Stromal cell of bone marrow (primary cell): ENCODE results near the gene NID1.
"Not testable (repeated sequence)": the region's sequence is repeated elsewhere in the genome, so short reads cannot be mapped to it uniquely, and the experiment has no call there.

Experiments
- DNase-seq: peaks from one replicate; pipeline ENCODE4 v3.0.0-alpha.2; 2012; ENCODE audit warnings: low read depth

NID1 gene

DNA sequence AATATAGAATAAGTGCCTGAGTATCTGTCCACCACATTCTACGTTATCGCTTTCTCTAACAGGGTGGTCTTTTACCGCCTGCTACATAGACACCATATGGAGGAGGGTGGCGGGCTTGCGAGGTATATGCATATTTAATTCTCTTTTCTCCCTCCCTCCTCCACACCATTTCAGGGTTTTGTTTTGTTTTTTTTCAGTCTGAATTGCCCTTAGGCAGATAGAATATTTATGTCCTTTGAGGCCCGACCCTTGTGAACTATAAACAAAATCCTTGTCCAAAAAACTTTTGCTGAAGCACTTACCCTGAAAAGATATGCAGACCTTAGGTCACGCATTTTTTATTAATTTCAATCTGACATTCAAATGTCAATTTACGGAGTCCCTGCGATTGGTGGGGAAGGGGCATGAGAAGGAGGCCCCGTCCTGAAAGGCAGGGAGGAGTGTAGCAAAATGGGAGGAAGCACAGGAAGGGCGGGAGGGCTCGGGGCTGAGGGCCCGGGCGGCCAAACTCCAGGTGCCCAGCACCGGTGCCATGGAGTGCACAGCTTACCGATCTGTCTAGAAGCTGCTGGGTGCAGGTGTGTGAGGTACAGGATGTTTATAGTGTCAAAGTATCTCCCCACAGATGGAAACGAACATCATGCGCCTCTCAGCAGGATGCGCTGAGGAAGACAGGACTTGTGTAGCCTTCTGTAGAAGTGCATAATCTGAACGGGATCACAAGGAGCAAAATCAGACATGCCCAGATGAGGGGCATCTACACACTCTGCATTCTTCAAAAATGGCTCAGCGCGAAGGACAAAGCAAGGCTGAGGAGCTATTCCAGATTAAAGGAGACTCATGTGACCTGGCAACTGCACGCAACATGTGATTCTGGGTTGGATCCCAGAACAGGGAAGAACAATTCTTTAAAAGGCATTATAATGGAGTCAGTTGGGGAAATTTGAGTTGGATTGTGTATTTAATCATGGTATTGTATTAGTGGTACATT is 129.4 kb downstream of the NID1 start:
- DNase-seq, result no peak

GRCh38 chr1:235933766-235934116 is 131.1 kb downstream of the NID1 start:
- DNase-seq, result no peak

DNA sequence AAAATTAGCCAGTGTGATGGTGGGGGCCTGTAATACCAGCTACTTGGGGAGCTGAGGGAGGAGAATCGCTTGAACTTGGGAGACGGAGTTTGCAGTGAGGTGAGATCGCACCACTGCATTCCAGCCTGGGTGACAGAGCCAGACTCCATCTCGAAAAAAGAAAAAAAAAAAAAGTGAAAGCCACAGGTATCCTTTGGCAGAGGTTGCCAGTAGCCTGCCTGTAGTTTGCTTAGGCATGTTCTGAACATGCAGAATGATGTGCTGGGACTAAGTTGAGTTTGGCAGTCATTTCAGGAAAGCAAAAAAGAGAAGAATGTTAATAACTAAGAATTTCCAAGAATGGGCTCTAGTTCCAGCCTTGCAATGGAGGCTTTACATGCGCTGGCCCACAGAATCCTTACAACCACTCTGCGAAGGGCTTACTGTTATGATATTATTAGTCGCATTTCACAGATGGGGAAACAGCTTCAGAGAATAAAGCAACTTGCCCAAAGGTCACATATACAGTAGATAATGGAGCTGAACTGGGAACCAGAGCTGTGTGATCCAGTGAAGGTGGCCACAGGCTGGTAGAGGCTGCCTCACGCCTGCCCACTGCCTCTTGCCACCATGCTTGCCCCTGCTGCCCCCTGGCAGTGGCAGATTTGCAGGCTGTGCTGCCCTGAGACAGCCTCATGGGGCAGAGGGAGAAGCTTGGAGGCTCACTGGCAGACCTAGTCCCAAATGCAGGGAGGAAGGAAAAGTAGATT is 131.7 kb downstream of the NID1 start:
- DNase-seq, result no peak

- no peak for DNase-seq
Observed at GRCh38 chr1:235932090-235932510, 132.8 kb downstream of the NID1 start.

- no peak for DNase-seq
Observed at GRCh38 chr1:235931171-235931738, 133.6 kb downstream of the NID1 start.

DNA sequence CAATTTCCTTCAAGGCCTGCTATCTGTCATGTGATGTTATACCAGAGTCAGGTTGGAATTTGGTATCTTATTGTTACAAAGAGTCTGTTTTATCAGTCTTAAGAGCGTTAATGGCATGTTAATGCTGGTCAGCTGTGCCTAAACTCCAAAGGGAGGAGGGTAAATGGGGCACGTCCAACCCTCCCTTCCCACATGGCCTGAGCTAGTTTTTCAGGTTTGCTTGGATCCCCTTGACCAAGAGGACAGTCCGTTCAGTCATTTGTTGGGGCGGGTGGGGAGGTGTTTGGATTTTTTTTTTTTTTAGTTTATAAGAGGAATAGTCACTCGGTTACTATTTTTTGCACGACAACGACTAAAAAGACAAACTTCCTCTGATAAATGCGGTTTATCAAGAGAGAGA is 134.3 kb downstream of the NID1 start:
- DNase-seq, result no peak

DNA sequence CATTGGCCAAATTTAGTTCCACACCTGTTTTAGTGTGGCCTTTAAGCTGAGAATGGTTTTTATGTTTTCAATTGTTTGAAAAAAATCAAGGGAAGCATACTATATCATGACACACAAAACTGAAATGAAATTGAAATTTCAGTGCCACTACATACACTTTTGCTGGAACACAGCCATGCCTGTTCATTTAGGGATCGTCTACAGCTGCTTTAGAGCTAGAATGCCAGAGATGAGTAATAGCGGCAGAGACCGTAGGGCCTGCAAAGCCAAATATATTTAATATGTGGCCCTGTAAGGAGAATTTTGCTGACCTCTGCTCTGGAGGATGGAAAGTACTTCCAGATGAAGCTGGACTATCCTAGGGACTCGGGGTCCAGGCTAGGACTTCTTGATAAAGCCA is 135.7 kb downstream of the NID1 start:
- no peak for DNase-seq

DNA sequence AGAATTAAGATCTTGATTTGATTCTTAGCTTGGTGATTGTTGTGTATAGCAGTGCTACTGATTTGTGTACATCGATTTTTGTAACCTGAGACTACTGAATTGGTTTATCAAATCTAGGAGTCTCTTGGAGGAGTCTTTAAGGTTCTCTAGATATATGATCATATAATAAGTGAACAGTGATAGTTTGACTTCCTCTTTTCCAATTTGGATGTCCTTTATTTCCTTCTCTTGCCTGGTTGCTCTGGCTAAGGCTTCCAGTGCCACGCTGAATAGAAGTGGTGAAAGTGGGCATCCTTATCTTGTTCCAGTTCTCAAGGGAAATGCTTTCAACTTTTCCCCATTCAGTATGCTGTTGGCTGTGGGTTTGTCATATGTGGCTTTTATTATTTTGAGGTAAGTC is 136.7 kb downstream of the NID1 start:
- no peak for DNase-seq

- not testable (repeated sequence) for DNase-seq
Observed at GRCh38 chr1:235927551-235927950, 137.3 kb downstream of the NID1 start.
